A673 (cell line): Measurements from ENCODE around the gene DLG2. TPM values are rescaled to one million over a fixed set of nuclear protein-coding genes. Genes with fewer than 3 reads are reported as not detected.
A peak's percentile ranks its signal among the peaks of the same experiment; 100 is the strongest.

ENCODE experiments used
- BruUV-seq: library from RNA; stranded (reverse); fragments of 400-500 nt; replicated peaks from 2 replicates; lab custom pipeline; 2021; lab: Mats Ljungman, UMichigan
- CTCF ChIA-PET: fragments of 300-600 bp; sonication (Branson Sonifier 250); formaldehyde crosslinking; loops from one replicate; lab custom pipeline; 2022; ENCODE audit warnings: antibody characterized with exemption; lab: Charles Lee
- POLR2A ChIA-PET: fragments of 300-600 bp; sonication (Branson Sonifier 250); formaldehyde crosslinking; loops from one replicate; lab custom pipeline; 2022; ENCODE audit warnings: antibody characterized with exemption; ENCODE audit not compliant: low non-redundant PET; lab: Charles Lee
- DNase-seq: peaks from one replicate; pipeline ENCODE4 v3.0.0-alpha.2; 2015; ENCODE audit warnings: low spot score
- H3K27ac ChIP-seq: fragments of 200-600 bp; sonication (generic); 2 replicates; pipeline ENCODE4 v1.5.1; 2016; ENCODE audit warnings: mixed run types, low read depth, mild to moderate bottlenecking, mixed read lengths, antibody characterized with exemption, low read length; ENCODE audit not compliant: poor library complexity, severe bottlenecking
- H3K27me3 ChIP-seq: fragments of 200-600 bp; sonication (generic); replicated peaks from 2 replicates; pipeline ENCODE4 v1.6.1; 2017; ENCODE audit warnings: mixed run types, low read depth, mild to moderate bottlenecking, mixed read lengths, antibody characterized with exemption, low read length; ENCODE audit not compliant: insufficient read depth, poor library complexity
- H3K36me3 ChIP-seq: fragments of 200-600 bp; sonication (generic); 2 replicates; pipeline ENCODE4 v1.6.1; 2016; ENCODE audit warnings: mixed run types, mild to moderate bottlenecking, mixed read lengths, antibody characterized with exemption, low read length; ENCODE audit not compliant: insufficient read depth, poor library complexity, severe bottlenecking
- H3K4me1 ChIP-seq: fragments of 200-600 bp; sonication (generic); 2 replicates; pipeline ENCODE4 v1.6.1; 2017; ENCODE audit warnings: mixed run types, mild to moderate bottlenecking, mixed read lengths, antibody characterized with exemption, low read length; ENCODE audit not compliant: insufficient read depth, poor library complexity, severe bottlenecking
- H3K4me3 ChIP-seq: fragments of 200-600 bp; sonication (generic); 2 replicates; pipeline ENCODE4 v1.5.1; 2016; ENCODE audit warnings: low read depth, mixed run types, mild to moderate bottlenecking, mixed read lengths, low read length; ENCODE audit not compliant: poor library complexity, severe bottlenecking
- H3K9me3 ChIP-seq: fragments of 200-600 bp; sonication (generic); 2 replicates; pipeline ENCODE4 v1.6.1; 2016; ENCODE audit warnings: mixed run types, low read depth, mild to moderate bottlenecking, mixed read lengths, antibody characterized with exemption, low read length; ENCODE audit not compliant: poor library complexity, severe bottlenecking
- CTCF ChIP-seq: fragments of 300-800, 200-600 bp; sonication (generic); conservative IDR thresholded peaks from 2 replicates; pipeline ENCODE4 v1.5.1; 2017; ENCODE audit warnings: low read depth, mild to moderate bottlenecking, antibody characterized with exemption, low read length, moderate library complexity, mixed read lengths
- EZH2 ChIP-seq: fragments of 200-600 bp; sonication (generic); IDR thresholded peaks from 2 replicates; pipeline ENCODE4 v1.6.1; 2017; ENCODE audit warnings: borderline replicate concordance, low read depth, mild to moderate bottlenecking, mixed read lengths, antibody characterized with exemption, low read length; ENCODE audit not compliant: poor library complexity, severe bottlenecking
- intact Hi-C: fragments of 100-400 bp; cut with micrococcal nuclease; formaldehyde crosslinking; loops from one replicate; pipeline ENCODE4 v1.10.0; 2022; ENCODE audit not compliant: unreplicated experiment
- total RNA-seq: library from RNA; stranded (reverse); gene quantifications from 2 replicates; pipeline ENCODE4 v1.2.3, GENCODE V29; 2021

The DLG2 gene
- total RNA-seq, 1 experiment from 2014 or later = 277 TPM

GRCh38 chr11:83721263-83721662, 1905.9 kb downstream of the DLG2 start:
- Histone ChIP-seq H3K9me3 (no peaks in the 10 kb centered on the region), H3K4me1 (peaks cover 88% of the 10 kb centered on the region), H3K4me3 (peak overlapping the region; percentile 1), H3K27ac (peak overlapping the region; percentile 66), H3K27me3 (no peaks in the 10 kb centered on the region), H3K36me3 (peaks cover 60% of the 10 kb centered on the region)
- BruUV-seq = no TSS peak
- intact Hi-C loops = loop anchor here (5.0 to 10.0 kb wide), 2 partner anchors 429 to 816 kb away; partner anchors contain the start of genes DDIAS and PRCP
- ChIA-PET CTCF (interaction anchor here (1.0 kb wide), 1 partner anchor 429 kb away, joined by 4 read pairs; no protein-coding TSS in a partner anchor), POLR2A (interaction anchor here (0.6 kb wide), 1 partner anchor 27 kb away, joined by 9 read pairs; no protein-coding TSS in a partner anchor)
- peak; percentile 68 for DNase-seq
- TF ChIP-seq CTCF (no peak), EZH2 (no peak)

GRCh38 chr11:83720675-83721074, 1906.5 kb downstream of the DLG2 start:
- H3K4me3 ChIP-seq = peak overlapping the region; percentile 1
- no TSS peak for BruUV-seq
- peak; percentile 81 for DNase-seq
- ChIA-PET CTCF (interaction anchor here (1.0 kb wide), 1 partner anchor 428 kb away, joined by 4 read pairs; no protein-coding TSS in a partner anchor), POLR2A (interaction anchor here (0.6 kb wide), 1 partner anchor 27 kb away, joined by 9 read pairs; no protein-coding TSS in a partner anchor)
- peaks cover 82% of the 10 kb centered on the region for H3K4me1 ChIP-seq
- peaks cover 66% of the 10 kb centered on the region for H3K36me3 ChIP-seq
- TF ChIP-seq EZH2 (no peak), CTCF (no peak)
- no peaks in the 10 kb centered on the region for H3K9me3 ChIP-seq
- peak overlapping the region; percentile 66 for H3K27ac ChIP-seq
- intact Hi-C loops = loop anchor here (5.0 to 10.0 kb wide), 2 partner anchors 428 to 816 kb away; partner anchors contain the start of genes DDIAS and PRCP
- H3K27me3 ChIP-seq = no peaks in the 10 kb centered on the region

GRCh38 chr11:83717537-83717936, 1909.6 kb downstream of the DLG2 start:
- Histone ChIP-seq H3K4me1 (peaks cover 66% of the 10 kb centered on the region), H3K27me3 (no peaks in the 10 kb centered on the region), H3K36me3 (peaks cover 82% of the 10 kb centered on the region), H3K27ac (peak overlapping the region; percentile 71), H3K9me3 (no peaks in the 10 kb centered on the region), H3K4me3 (no peak overlapping the region)
- peak; percentile 50 for DNase-seq
- ChIA-PET POLR2A (no interaction called here), CTCF (no interaction called here)
- TF ChIP-seq EZH2 (no peak), CTCF (no peak)
- no TSS peak for BruUV-seq
- intact Hi-C loops = no loop called here
